GM19397 (cell line): ENCODE data around the gene ZNF845.
"Not testable (repeated sequence)": the region's sequence is repeated elsewhere in the genome, so short reads cannot be mapped to it uniquely, and the experiment has no call there.

Source experiments
- ATAC-seq: cut with Tn5 transposase; IDR thresholded peaks from one replicate; pipeline ENCODE4 v1.9.1; 2021; ENCODE audit warnings: mild to moderate bottlenecking, moderate library complexity; ENCODE audit not compliant: unreplicated experiment

The ZNF845 gene

GRCh38 chr19:53374743-53375142 is 41.2 kb downstream of the ZNF845 start:
- no peak for ATAC-seq

GRCh38 chr19:53381376-53381775 is 47.8 kb downstream of the ZNF845 start:
- no peak for ATAC-seq

- no peak for ATAC-seq
Observed at GRCh38 chr19:53388168-53388567, 54.6 kb downstream of the ZNF845 start.

- no peak for ATAC-seq
Observed at GRCh38 chr19:53388904-53389303, 55.4 kb downstream of the ZNF845 start.

GRCh38 chr19:53389571-53389970 is 56.0 kb downstream of the ZNF845 start:
- ATAC-seq: no peak

- ATAC-seq: no peak
Observed at GRCh38 chr19:53389978-53390377, 56.4 kb downstream of the ZNF845 start.

- ATAC-seq: no peak
Observed at GRCh38 chr19:53394522-53394973, 61.0 kb downstream of the ZNF845 start.

- peak; percentile 93 for ATAC-seq
Observed at GRCh38 chr19:53394974-53395839, 61.7 kb downstream of the ZNF845 start, which contains the start of gene ZNF765. Gene ZNF765 (plus strand): TSS chr19:53395149. CDS start chr19:53398016, 2,867 bp downstream.

GRCh38 chr19:53395840-53396524 is 62.4 kb downstream of the ZNF845 start:
- not testable (repeated sequence) for ATAC-seq

- ATAC-seq: no peak
Observed at GRCh38 chr19:53396525-53396868, 62.9 kb downstream of the ZNF845 start.

GRCh38 chr19:53397918-53398317 is 64.4 kb downstream of the ZNF845 start:
- not testable (repeated sequence) for ATAC-seq
